Activated naive CD8-positive, alpha-beta T cell (primary cell): ENCODE measurements around the gene CRTC1.

ENCODE experiments used
- H3K27ac Mint-ChIP-seq: one replicate; pipeline ENCODE4 v1.8.0; 2021; ENCODE audit warnings: mixed read lengths
- H3K27me3 Mint-ChIP-seq: one replicate; pipeline ENCODE4 v1.8.0; 2021; ENCODE audit warnings: mixed read lengths
- H3K36me3 Mint-ChIP-seq: one replicate; pipeline ENCODE4 v1.8.0; 2021; ENCODE audit warnings: mixed read lengths
- H3K4me1 Mint-ChIP-seq: one replicate; pipeline ENCODE4 v1.8.0; 2021; ENCODE audit warnings: low read depth, mixed read lengths
- H3K4me3 Mint-ChIP-seq: one replicate; pipeline ENCODE4 v1.8.0; 2021; ENCODE audit warnings: mild to moderate bottlenecking, mixed read lengths
- H3K9me3 Mint-ChIP-seq: one replicate; pipeline ENCODE4 v1.8.0; 2021; ENCODE audit warnings: low read depth, mixed read lengths

The CRTC1 gene

DNA sequence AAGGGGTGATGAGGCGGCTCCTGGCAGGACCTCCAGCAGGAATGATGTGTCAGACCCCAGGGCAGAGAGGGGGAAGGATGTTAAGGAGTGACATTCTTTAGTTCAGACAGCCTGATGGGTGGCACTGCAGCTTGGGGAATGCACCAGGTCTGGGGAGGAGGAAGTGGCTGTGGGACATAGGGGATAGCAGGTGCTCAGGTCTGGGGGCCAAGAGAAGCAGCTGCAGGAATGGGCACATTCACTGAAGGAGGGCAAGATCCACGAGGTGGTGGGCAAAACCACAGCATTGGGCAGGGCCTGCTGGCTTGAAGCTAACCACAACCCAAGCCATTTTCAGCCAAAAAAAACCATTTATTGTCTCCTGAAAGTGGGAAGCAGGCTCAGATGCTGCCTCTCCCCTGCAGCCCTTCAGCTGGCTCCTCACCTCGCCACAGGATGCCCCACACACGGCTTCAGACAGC, 81.1 kb downstream of the CRTC1 start:
- no peaks in the 10 kb centered on the region for H3K9me3 Mint-ChIP-seq
- no peak overlapping the region for H3K27ac Mint-ChIP-seq
- no peaks in the 10 kb centered on the region for H3K36me3 Mint-ChIP-seq
- no peaks in the 10 kb centered on the region for H3K4me1 Mint-ChIP-seq
- H3K27me3 Mint-ChIP-seq, result no peaks in the 10 kb centered on the region
- no peak overlapping the region for H3K4me3 Mint-ChIP-seq

DNA sequence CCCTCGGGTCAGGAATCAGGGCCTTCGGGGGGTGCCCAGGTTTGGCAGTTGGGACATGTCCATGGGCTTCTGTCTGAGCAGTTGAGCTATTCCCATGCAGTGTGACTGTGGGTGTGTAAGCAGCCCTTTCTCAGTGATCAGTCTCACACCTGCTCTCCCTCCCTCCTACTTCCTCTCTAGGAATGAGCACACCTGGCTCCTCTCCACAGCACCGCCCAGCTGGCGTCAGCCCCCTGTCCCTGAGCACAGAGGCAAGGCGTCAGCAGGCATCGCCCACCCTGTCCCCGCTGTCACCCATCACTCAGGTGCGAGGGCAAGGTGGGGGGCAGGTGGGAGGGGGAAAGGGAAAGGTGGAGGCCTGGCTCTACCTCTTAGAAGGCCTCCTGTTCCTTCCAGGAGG, 81.7 kb downstream of the CRTC1 start:
- H3K27me3 Mint-ChIP-seq, result no peaks in the 10 kb centered on the region
- no peaks in the 10 kb centered on the region for H3K36me3 Mint-ChIP-seq
- no peak overlapping the region for H3K27ac Mint-ChIP-seq
- no peak overlapping the region for H3K4me3 Mint-ChIP-seq
- H3K9me3 Mint-ChIP-seq, result no peaks in the 10 kb centered on the region
- no peaks in the 10 kb centered on the region for H3K4me1 Mint-ChIP-seq

DNA sequence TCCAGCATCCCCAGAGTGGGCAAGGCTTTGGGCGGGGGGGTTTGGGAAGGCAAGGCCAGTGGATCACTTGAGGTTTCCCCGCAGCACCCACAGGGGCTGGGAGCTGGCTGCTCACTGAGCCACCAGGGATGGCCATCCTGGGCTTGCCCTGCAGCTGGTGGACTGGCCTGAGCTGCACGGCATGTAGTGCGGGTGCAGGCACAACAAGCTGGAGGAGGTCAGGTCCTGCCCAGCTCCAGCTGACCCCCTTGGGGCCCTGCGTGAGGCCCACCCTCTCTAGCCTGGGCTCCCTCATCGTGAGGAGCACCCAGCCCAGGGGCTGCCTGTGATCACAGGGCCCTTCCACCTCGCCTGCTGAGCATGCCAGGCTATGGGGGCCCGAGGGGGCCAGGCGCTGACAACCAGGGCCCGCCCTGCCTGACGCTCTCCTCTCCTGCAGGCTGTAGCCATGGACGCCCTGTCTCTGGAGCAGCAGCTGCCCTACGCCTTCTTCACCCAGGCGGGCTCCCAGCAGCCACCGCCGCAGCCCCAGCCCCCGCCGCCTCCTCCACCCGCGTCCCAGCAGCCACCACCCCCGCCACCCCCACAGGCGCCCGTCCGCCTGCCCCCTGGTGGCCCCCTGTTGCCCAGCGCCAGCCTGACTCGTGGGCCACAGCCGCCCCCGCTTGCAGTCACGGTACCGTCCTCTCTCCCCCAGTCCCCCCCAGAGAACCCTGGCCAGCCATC, 84.7 kb downstream of the CRTC1 start:
- Mint-ChIP-seq H3K9me3 (no peaks in the 10 kb centered on the region), H3K27me3 (no peaks in the 10 kb centered on the region), H3K4me1 (no peaks in the 10 kb centered on the region), H3K27ac (no peak overlapping the region), H3K4me3 (no peak overlapping the region), H3K36me3 (no peaks in the 10 kb centered on the region)

DNA sequence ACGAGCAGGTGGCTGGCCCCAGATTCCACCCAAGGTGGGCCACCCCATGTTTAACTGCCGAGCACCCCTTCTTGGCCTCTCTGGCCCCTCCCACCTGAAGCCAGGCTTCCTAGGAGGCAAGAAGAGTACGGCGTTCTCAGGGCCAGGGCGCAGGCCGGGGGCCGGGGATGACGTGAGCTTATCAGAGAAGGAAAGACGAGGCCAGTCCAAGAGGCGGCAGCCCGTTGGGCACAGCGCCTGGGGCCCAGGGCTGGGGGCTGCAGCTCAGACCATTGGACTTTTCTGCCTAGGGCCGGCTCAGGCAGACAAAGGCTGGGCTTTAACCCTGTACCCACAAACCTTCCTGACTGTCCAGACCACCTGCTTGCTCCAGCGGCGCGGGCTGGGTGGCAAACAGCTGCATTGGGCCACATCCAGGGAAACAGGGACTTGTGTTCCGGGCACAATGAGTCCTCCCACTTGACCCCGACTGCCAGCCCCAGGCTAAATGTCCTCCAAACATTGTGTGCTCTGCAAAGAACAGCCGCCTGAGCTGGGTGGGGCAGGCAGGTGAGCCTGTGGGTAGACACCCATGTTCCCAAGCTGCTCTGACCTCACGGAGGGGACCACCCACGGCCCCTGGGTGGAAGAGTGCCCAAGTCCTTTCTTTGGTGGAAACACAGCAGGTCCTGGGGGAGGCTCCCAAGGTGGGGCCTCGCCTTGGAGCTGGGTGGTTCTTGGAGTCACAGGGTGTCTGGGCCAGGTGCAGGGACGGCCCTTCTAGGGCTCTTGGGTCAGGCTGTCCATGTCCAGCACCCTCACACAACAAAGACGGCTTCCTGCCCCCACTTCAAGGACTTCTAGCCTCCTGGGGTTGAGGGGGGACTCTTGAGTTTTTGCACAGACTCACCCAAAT, 85.8 kb downstream of the CRTC1 start:
- Mint-ChIP-seq H3K4me1 (no peaks in the 10 kb centered on the region), H3K36me3 (no peaks in the 10 kb centered on the region), H3K27me3 (no peaks in the 10 kb centered on the region), H3K27ac (no peak overlapping the region), H3K4me3 (no peak overlapping the region), H3K9me3 (no peaks in the 10 kb centered on the region)

DNA sequence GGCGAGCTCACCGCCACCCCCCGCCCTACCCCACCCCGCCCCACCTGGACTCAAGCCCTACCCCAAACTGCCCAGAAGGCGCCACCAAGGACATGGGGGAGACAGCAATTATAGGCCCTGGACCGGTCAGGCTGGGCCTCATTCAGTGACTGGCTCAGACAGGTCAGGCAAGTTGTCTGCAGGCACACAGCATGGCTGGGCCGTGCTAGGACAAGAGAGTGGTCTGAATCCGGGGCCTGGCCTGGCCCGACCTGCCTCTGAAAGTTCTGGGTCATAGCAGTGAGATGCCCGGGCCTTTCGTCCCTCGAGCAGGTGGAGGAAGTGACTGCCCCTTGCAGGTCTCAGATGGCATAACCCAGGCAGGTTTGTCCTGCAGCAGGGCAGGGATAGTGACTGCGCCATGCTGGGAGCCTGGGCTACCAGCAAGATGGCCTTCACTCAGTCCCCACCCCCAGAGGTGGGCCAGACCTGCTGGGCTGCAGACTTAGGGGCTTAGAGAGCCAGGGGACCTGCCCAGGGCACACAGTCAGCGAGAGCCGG, 86.6 kb downstream of the CRTC1 start:
- no peaks in the 10 kb centered on the region for H3K9me3 Mint-ChIP-seq
- H3K27me3 Mint-ChIP-seq, result no peaks in the 10 kb centered on the region
- H3K4me1 Mint-ChIP-seq, result no peaks in the 10 kb centered on the region
- H3K27ac Mint-ChIP-seq, result no peak overlapping the region
- no peak overlapping the region for H3K4me3 Mint-ChIP-seq
- no peaks in the 10 kb centered on the region for H3K36me3 Mint-ChIP-seq

DNA sequence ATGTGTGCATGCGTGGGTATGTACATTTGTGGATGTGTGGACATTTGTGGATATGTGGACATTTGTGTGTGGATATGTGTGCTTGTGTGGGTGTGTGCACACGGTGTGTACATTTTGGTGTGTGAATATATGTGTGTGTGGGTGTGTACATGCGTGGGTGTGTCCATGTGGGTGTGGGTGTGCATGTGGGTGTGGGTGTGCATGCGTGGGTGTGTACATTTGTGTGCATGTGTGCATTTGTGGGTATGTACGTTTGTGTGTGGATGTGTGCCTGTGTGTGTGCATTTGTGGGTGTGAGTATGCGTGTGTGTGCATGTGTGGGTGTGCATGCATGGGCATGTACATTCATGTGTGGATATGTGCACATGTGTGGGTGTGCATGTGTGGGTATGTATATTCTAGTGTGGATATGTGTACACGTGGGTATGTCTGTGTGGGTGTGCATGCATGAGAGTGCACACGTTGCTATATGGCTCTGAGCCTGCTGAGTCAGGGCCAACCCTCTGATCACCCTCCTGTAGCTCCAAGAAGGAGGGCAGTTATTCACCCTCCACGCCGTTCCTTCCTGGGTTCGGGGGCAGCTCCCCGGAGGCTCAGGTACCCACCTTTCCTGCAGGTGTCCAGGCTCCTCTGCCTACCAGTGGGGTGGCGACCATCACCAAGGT, 87.3 kb downstream of the CRTC1 start:
- Mint-ChIP-seq H3K36me3 (no peaks in the 10 kb centered on the region), H3K4me1 (no peaks in the 10 kb centered on the region), H3K27me3 (no peaks in the 10 kb centered on the region), H3K4me3 (no peak overlapping the region), H3K27ac (no peak overlapping the region), H3K9me3 (no peaks in the 10 kb centered on the region)

DNA sequence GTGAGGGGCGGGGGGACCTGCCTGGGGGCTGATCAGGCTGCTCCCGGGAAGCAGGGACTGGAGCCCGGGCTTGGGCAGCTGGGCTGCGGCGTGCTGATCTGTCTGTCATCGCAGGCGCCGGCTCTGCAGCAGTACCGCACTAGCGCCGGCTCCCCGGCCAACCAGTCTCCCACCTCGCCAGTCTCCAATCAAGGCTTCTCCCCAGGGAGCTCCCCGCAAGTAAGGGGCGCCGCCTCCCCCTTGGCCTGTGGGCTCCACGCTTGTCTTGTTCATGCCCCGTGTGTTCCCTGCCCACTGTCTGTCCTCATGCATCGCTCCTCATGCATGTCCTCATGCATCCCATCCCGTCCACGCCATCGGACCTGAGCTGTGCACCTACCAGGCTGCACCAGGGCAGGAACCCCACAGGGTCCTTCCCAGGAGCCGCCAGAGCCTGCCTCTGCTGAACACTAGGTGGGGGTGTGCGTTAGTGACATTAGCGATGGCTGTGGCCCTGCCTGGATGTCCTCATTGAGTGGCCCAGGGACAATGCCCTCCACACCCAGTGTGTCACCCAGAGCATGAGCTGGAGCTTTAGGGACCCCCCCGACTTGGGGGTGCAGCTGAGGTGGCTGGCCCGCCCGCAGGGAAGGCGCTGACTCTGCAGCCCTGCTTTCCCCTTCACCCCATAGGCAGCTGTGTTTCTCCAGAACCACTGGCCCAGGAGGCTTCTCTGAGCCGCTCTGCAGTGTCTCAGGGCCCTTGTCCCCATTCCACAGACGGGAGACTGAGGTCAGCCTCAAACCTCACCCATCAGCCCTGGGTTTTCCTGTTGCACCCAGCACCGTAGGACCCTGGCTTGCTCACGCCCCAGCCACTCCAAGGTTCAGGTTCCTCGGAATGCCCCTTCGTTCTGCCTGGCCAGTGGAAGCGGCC, 88.1 kb downstream of the CRTC1 start:
- Mint-ChIP-seq H3K4me3 (no peak overlapping the region), H3K9me3 (no peaks in the 10 kb centered on the region), H3K27me3 (no peaks in the 10 kb centered on the region), H3K36me3 (no peaks in the 10 kb centered on the region), H3K27ac (no peak overlapping the region), H3K4me1 (no peaks in the 10 kb centered on the region)

DNA sequence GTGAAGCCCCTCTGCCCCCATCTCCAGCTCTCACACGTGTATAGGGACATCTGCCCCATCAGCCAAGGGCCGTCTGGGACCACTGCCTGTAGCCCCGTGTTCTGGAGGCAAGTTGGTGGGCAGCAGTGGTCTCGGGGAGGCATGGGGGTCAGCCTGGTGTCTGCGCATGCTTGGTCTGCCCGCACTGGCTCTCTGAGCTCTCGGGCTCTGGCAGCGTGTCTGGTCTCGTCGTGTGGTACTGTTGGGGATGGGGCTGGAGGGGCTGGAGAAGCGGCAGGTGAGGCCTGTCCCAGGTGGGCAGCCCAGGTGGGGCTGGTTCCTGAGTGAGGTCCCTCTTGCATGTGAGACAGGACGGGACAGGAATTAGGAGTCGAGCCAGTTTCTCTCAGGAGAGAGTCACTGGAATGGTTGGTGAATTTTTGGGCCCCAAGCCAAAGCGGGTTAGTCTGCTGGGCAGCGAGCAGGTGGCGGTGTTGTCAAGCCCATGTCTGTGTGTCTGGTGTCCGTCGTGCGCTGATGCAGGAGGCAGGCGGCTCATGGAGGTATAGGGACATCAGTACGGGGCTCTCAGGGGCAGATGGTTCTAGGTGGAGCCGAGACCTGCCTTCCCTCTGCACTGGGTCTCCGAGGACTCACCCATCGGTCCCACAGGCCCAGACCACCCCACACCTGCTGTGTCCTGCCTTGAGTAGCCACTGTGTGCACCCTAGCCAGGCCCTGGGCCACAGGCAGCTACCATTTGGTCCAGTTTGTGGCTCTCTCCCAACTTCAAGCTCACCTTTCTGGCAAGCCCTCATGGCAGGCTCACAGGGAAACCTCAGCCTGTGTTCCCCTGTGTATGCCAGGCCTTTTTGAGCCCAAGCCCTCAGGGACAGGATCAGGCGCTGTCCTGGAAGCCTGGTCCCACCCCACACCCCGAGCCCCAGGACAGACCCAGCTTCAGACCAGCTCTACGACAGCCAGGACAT, 89.4 kb downstream of the CRTC1 start:
- Mint-ChIP-seq H3K9me3 (no peaks in the 10 kb centered on the region), H3K36me3 (no peaks in the 10 kb centered on the region), H3K4me1 (no peaks in the 10 kb centered on the region), H3K27ac (no peak overlapping the region), H3K27me3 (no peaks in the 10 kb centered on the region), H3K4me3 (no peak overlapping the region)

DNA sequence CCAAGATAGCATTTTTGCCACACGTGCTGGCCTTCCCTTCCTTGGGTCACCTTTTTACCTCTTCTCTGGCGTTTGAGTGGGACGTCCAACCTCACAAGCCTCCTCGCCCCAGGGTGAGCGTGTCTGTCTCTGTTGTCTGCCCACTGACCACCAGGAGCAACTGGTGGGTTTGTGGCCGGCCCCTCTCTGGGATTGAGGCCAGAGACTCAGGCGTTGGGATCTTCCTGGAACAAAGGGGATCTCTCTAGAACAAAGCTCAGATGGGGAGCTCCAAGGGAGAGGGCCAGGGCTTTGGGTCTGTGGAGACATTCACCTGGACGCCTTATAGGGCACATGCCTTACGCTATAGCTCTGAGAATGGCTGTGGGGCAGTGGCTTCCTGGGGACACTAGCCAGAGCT, 90.2 kb downstream of the CRTC1 start:
- Mint-ChIP-seq H3K36me3 (no peaks in the 10 kb centered on the region), H3K9me3 (no peaks in the 10 kb centered on the region), H3K27me3 (no peaks in the 10 kb centered on the region), H3K4me1 (no peaks in the 10 kb centered on the region), H3K27ac (no peak overlapping the region), H3K4me3 (no peak overlapping the region)

DNA sequence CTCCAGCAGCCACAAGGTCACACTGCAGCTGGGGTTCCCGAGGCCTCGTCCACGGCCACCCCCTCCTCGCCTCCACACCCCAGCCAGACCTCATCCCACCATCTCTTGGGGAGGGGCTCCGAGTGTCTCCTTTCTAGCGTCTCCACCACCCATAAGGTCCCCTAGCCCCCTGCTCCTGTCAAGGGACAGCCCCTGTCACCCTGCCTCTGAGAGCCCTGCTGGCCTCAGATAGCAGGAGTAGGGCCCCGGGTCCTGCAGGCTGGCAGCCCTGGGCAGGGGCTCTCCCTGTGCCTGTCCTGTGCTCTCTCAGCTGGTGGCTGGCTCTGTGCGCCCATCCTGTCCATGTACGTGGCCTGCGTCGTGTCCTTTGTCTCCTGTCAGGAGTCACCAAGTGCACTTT, 90.6 kb downstream of the CRTC1 start:
- Mint-ChIP-seq H3K4me3 (no peak overlapping the region), H3K27me3 (no peaks in the 10 kb centered on the region), H3K4me1 (no peaks in the 10 kb centered on the region)

DNA sequence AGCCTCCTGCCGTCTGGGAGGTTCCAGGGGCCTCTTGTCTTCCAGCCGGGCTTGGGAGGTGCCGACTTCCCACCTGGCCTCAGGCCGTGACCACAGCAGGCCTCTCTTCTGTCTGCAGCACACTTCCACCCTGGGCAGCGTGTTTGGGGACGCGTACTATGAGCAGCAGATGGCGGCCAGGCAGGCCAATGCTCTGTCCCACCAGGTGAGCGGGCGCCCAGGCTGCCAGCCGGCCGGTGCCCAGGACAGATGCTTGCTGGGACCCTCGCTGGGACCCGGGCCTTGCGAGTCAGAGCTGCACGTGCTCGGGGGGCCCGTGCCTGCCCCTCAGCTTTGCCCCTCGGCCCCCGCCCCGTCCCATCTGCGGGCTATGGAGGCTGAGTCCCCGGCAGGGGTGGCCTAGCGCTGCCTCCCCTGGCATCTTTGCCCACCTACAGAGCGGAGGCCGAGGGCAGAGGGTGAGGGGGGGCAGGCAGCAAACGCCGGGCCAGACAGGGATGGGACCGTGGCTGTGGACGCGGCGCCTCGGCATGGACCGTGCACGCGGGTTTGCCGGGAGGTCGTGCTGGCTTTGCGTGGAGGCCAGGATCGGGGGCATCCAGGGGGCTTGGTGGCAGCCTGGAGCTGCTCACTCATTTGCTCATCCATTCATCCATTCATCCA, 91.4 kb downstream of the CRTC1 start:
- Mint-ChIP-seq H3K27ac (no peak overlapping the region), H3K4me3 (no peak overlapping the region), H3K27me3 (no peaks in the 10 kb centered on the region), H3K9me3 (no peaks in the 10 kb centered on the region), H3K4me1 (no peaks in the 10 kb centered on the region), H3K36me3 (no peaks in the 10 kb centered on the region)

More for the DNA sequence above, 90.6 kb downstream of the CRTC1 start:
- H3K9me3 Mint-ChIP-seq, result no peaks in the 10 kb centered on the region
- H3K27ac Mint-ChIP-seq, result no peak overlapping the region
- H3K36me3 Mint-ChIP-seq, result no peaks in the 10 kb centered on the region

DNA sequence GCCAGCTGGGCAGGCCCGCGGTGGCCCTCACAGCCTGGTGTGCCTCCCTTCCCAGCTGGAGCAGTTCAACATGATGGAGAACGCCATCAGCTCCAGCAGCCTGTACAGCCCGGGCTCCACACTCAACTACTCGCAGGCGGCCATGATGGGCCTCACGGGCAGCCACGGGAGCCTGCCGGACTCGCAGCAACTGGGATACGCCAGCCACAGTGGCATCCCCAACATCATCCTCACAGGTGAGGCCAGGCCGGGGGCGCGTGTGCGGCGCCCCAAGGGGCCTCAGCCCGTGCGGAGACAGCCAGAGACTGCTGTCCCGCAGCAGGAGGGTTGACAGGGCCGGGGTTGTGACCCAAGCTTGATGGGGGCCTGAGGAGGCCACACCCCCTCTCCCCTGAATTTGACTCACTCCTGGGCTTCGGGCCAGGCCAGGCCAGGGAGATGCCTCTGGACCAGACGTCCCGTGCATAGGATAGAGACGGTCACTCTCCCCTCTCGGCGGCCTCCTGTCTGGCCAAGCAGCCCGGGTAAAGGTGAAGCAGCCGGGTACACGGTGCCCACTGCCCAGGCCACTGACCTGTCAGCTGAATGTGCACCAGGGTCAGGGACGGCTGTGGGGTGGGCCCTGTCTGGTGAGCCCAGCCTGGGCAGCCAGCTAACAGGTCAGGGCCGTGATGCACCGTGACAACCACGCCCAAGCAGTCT, 92.3 kb downstream of the CRTC1 start:
- Mint-ChIP-seq H3K4me1 (no peaks in the 10 kb centered on the region), H3K27me3 (no peaks in the 10 kb centered on the region), H3K36me3 (no peaks in the 10 kb centered on the region), H3K9me3 (no peaks in the 10 kb centered on the region), H3K27ac (no peak overlapping the region), H3K4me3 (no peak overlapping the region)

DNA sequence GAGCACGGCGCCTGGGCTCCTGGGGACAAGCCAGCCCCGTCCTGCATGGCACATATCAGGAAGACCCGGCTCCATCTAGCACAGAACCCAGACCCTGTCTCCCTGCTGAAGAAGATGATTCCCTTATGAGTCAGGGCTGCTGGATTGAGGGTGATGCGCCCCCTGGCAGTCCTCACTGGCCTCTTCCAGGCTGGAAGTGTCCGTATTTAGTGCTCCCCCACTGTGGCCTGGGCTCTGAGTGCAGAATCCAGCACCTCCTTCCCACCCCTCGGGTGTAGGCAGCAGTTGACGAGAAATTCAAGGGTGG, 92.8 kb downstream of the CRTC1 start:
- no peaks in the 10 kb centered on the region for H3K4me1 Mint-ChIP-seq
- H3K9me3 Mint-ChIP-seq, result no peaks in the 10 kb centered on the region
- H3K36me3 Mint-ChIP-seq, result no peaks in the 10 kb centered on the region
- H3K27ac Mint-ChIP-seq, result no peak overlapping the region
- no peak overlapping the region for H3K4me3 Mint-ChIP-seq
- no peaks in the 10 kb centered on the region for H3K27me3 Mint-ChIP-seq
